IMR-90 (cell line): ENCODE data around the gene GABRD. TPM values are rescaled to one million over a fixed set of nuclear protein-coding genes. Genes with fewer than 3 reads are reported as not detected.

Experiments
- ATAC-seq: fragments of 200-7000 bp; cut with Tn5 transposase; 2 replicates; pipeline ENCODE4 v1.9.1; 2020; ENCODE audit warnings: low read depth, mild to moderate bottlenecking, moderate library complexity
- BruUV-seq: library from RNA; stranded (reverse); fragments of 400-500 nt; replicated peaks from 2 replicates; lab custom pipeline; 2021; lab: Mats Ljungman, UMichigan
- CTCF ChIA-PET: fragments of 300-600 bp; formaldehyde crosslinking; extraction: SDS; loops from one replicate; lab custom pipeline; 2021; ENCODE audit warnings: antibody characterized with exemption; lab: Yijun Ruan, JAX
- POLR2A ChIA-PET: fragments of 300-600 bp; sonication (Branson Sonifier 250); formaldehyde crosslinking; loops from one replicate; lab custom pipeline; 2022; ENCODE audit warnings: antibody characterized with exemption; ENCODE audit not compliant: unreplicated experiment; lab: Charles Lee
- DNase-seq: peaks from one replicate; pipeline ENCODE4 v3.0.0; 2013
- H2AFZ ChIP-seq: replicated peaks from 2 replicates; pipeline ENCODE3; 2013; ENCODE audit warnings: low read length, mild to moderate bottlenecking; ENCODE audit not compliant: poor library complexity
- H2AK5ac ChIP-seq: 2 replicates; pipeline ENCODE4 v1.6.1; 2013; ENCODE audit warnings: low read depth, low read length, inconsistent platforms
- H2AK9ac ChIP-seq: replicated peaks from 2 replicates; pipeline ENCODE3; 2013; ENCODE audit warnings: mild to moderate bottlenecking, low read depth, low read length, moderate library complexity; ENCODE audit not compliant: poor library complexity
- H2BK120ac ChIP-seq: 2 replicates; pipeline ENCODE4 v1.6.1; 2013; ENCODE audit warnings: low read depth, low read length, inconsistent platforms
- H2BK15ac ChIP-seq: 3 replicates; pipeline ENCODE4 v1.6.1; 2013; ENCODE audit warnings: low read depth, low read length, inconsistent platforms
- H2BK20ac ChIP-seq: 2 replicates; pipeline ENCODE4 v1.6.1; 2013; ENCODE audit warnings: low read depth, mild to moderate bottlenecking, inconsistent platforms, low read length, moderate library complexity
- H2BK5ac ChIP-seq: 2 replicates; pipeline ENCODE4 v1.6.1; 2013; ENCODE audit warnings: mild to moderate bottlenecking, low read depth, low read length, inconsistent platforms; ENCODE audit not compliant: poor library complexity, severe bottlenecking
- H3K14ac ChIP-seq: replicated peaks from 2 replicates; pipeline ENCODE4 v1.6.1; 2013; ENCODE audit warnings: low read depth, low read length, inconsistent platforms
- H3K18ac ChIP-seq: 2 replicates; pipeline ENCODE4 v1.6.1; 2013; ENCODE audit warnings: low read depth, low read length, control low read depth
- H3K23ac ChIP-seq: 2 replicates; pipeline ENCODE4 v1.6.1; 2013; ENCODE audit warnings: low read depth, low read length, inconsistent platforms
- H3K27ac ChIP-seq: 2 replicates; pipeline ENCODE4 v1.5.1; 2013; ENCODE audit warnings: mild to moderate bottlenecking, control low read depth, low read length; ENCODE audit not compliant: insufficient read depth
- H3K27me3 ChIP-seq: 2 replicates; pipeline ENCODE4 v1.6.1; 2013; ENCODE audit warnings: low read length; ENCODE audit not compliant: control insufficient read depth, insufficient read depth
- H3K36me3 ChIP-seq: 2 replicates; pipeline ENCODE4 v1.6.1; 2013; ENCODE audit warnings: low read length, mixed read lengths; ENCODE audit not compliant: control insufficient read depth, insufficient read depth
- H3K4ac ChIP-seq: 2 replicates; pipeline ENCODE4 v1.6.1; 2013; ENCODE audit warnings: low read depth, low read length, inconsistent platforms
- H3K4me1 ChIP-seq: 2 replicates; pipeline ENCODE4 v1.6.1; 2013; ENCODE audit warnings: low read length, mixed read lengths; ENCODE audit not compliant: control insufficient read depth, insufficient read depth
- H3K4me2 ChIP-seq: 2 replicates; pipeline ENCODE4 v1.6.1; 2013; ENCODE audit warnings: low read depth, mild to moderate bottlenecking, control low read depth, low read length, moderate library complexity
- H3K4me3 ChIP-seq: 2 replicates; pipeline ENCODE4 v1.5.1; 2013; ENCODE audit warnings: low read depth, mild to moderate bottlenecking, control low read depth, low read length, moderate library complexity; ENCODE audit not compliant: insufficient read depth
- H3K56ac ChIP-seq: 2 replicates; pipeline ENCODE4 v1.6.1; 2013; ENCODE audit warnings: low read length, inconsistent platforms; ENCODE audit not compliant: insufficient read depth; ENCODE audit errors: extremely low read depth
- H3K79me1 ChIP-seq, 2 experiments: 2 replicates each; pipeline ENCODE4 v1.6.1; 2013; ENCODE audit warnings: low read length in 2 of 2, inconsistent platforms in 1 of 2, low read depth in 1 of 2
- H3K9ac ChIP-seq: 2 replicates; pipeline ENCODE4 v1.6.1; 2013; ENCODE audit warnings: low read depth, low read length, control low read depth
- H3K9me1 ChIP-seq: 2 replicates; pipeline ENCODE4 v1.6.1; 2013; ENCODE audit warnings: low read length, inconsistent platforms; ENCODE audit not compliant: insufficient read depth
- H3K9me3 ChIP-seq: 2 replicates; pipeline ENCODE4 v1.6.1; 2013; ENCODE audit warnings: low read length; ENCODE audit not compliant: control insufficient read depth, insufficient read depth
- H4K20me1 ChIP-seq: 2 replicates; pipeline ENCODE4 v1.6.1; 2013; ENCODE audit warnings: low read length, inconsistent platforms; ENCODE audit not compliant: insufficient read depth
- H4K5ac ChIP-seq: 2 replicates; pipeline ENCODE4 v1.6.1; 2013; ENCODE audit warnings: mild to moderate bottlenecking, low read depth, low read length, control low read depth
- H4K8ac ChIP-seq, 2 experiments: 2 replicates each; pipeline ENCODE4 v1.6.1; 2013; ENCODE audit warnings: low read depth in 2 of 2, low read length in 2 of 2, control low read depth in 1 of 2, inconsistent platforms in 1 of 2
- H4K91ac ChIP-seq: 2 replicates; pipeline ENCODE4 v1.6.1; 2013; ENCODE audit warnings: low read depth, low read length, inconsistent platforms; ENCODE audit not compliant: insufficient read depth
- BHLHE40 ChIP-seq: fragments of 150-350 bp; IDR thresholded peaks from 2 replicates; pipeline ENCODE4 v1.6.1; 2016; ENCODE audit warnings: mild to moderate bottlenecking, low read depth, low read length
- CEBPB ChIP-seq: IDR thresholded peaks from 2 replicates; pipeline ENCODE4 v1.6.1; 2012; ENCODE audit warnings: low read depth, low read length, improper control_type of control experiment
- CHD1 ChIP-seq: IDR thresholded peaks from 2 replicates; pipeline ENCODE4 v1.6.1; 2012; ENCODE audit warnings: low read depth, low read length, improper control_type of control experiment
- CTCF ChIP-seq: conservative IDR thresholded peaks from 2 replicates; pipeline ENCODE4 v1.5.1; 2012; ENCODE audit warnings: mild to moderate bottlenecking, low read depth, low read length, improper control_type of control experiment
- FOS ChIP-seq: fragments of 150-350 bp; IDR thresholded peaks from 2 replicates; pipeline ENCODE4 v1.6.1; 2016; ENCODE audit warnings: low read depth, low read length
- MAFK ChIP-seq: IDR thresholded peaks from 2 replicates; pipeline ENCODE4 v1.6.1; 2012; ENCODE audit warnings: low read depth, low read length, improper control_type of control experiment
- MAZ ChIP-seq: IDR thresholded peaks from 2 replicates; pipeline ENCODE4 v1.6.1; 2012; ENCODE audit warnings: low read depth, mild to moderate bottlenecking, low read length, improper control_type of control experiment, moderate library complexity, borderline replicate concordance
- MXI1 ChIP-seq: IDR thresholded peaks from 2 replicates; pipeline ENCODE4 v1.6.1; 2012; ENCODE audit warnings: low read depth, mild to moderate bottlenecking, low read length, moderate library complexity, borderline replicate concordance
- NFE2L2 ChIP-seq: fragments of 150-350 bp; IDR thresholded peaks from 2 replicates; pipeline ENCODE4 v1.6.1; 2016; ENCODE audit warnings: low read depth, mild to moderate bottlenecking, low read length
- POLR2A ChIP-seq: IDR thresholded peaks from 2 replicates; pipeline ENCODE4 v1.6.1; 2012; ENCODE audit warnings: mild to moderate bottlenecking, low read depth, low read length
- RAD21 ChIP-seq: IDR thresholded peaks from 2 replicates; pipeline ENCODE4 v1.6.1; 2012; ENCODE audit warnings: low read length, improper control_type of control experiment
- RCOR1 ChIP-seq: IDR thresholded peaks from 2 replicates; pipeline ENCODE4 v1.6.1; 2012; ENCODE audit warnings: mild to moderate bottlenecking, low read length, improper control_type of control experiment; ENCODE audit not compliant: insufficient replicate concordance
- SMC3 ChIP-seq: fragments of 150-350 bp; IDR thresholded peaks from 2 replicates; pipeline ENCODE4 v1.6.1; 2016; ENCODE audit warnings: low read depth, mild to moderate bottlenecking, antibody characterized with exemption, low read length, moderate library complexity
- USF2 ChIP-seq: fragments of 150-350 bp; IDR thresholded peaks from 2 replicates; pipeline ENCODE4 v1.6.1; 2017; ENCODE audit warnings: mild to moderate bottlenecking, antibody characterized with exemption, low read length, low read depth
- WGBS, 2 experiments: methylation state at CpG; one replicate each; pipeline versions ENCODE4 v1.1.5 to v1.1.7; 2013; ENCODE audit warnings: missing lambda C conversion rate in 2 of 2; ENCODE audit not compliant: insufficient read length in 1 of 2; ENCODE audit errors: extremely low coverage in 2 of 2; 5-methylcytosine and 5-hydroxymethylcytosine counted together
- dilution Hi-C: fragments of 300-500 bp; cut with HindIII; formaldehyde crosslinking; loops from one replicate; pipeline ENCODE4 v1.14.3; 2018; ENCODE audit warnings: low sequenced_read_pairs; ENCODE audit not compliant: unreplicated experiment
- in situ Hi-C: fragments of 300-500 bp; cut with MboI; formaldehyde crosslinking; loops from 3 replicates; pipeline ENCODE4 v1.14.3; 2019; ENCODE audit warnings: low sequenced_read_pairs, inconsistent platforms, mixed read lengths
- intact Hi-C: fragments of 100-400 bp; cut with micrococcal nuclease; formaldehyde crosslinking; loops from 2 replicates; pipeline ENCODE4 v1.10.0; 2022
- polyA plus RNA-seq, 3 experiments: library from polyadenylated mRNA; depleted of rRNA; stranded (reverse); fragments of >200 nt; gene quantifications; 2 replicates each; pipeline ENCODE4 v1.2.3, GENCODE V29; 2012; ENCODE audit warnings: low replicate concordance in 1 of 3
- total RNA-seq: library from RNA; depleted of rRNA; stranded (reverse); fragments of >200 nt; gene quantifications from 2 replicates; pipeline ENCODE4 v1.2.3, GENCODE V29; 2012

The GABRD gene
- total and polyA plus RNA-seq, 2 of the 4 experiments (the other 2 are of a cell fraction): not detected

- no peak for TF ChIP-seq CTCF
Observed at GRCh38 chr1:2043886-2044285, 24.7 kb downstream of the GABRD start (continued).

GRCh38 chr1:2044510-2045319, 25.6 kb downstream of the GABRD start:
- Histone ChIP-seq H2BK120ac (no peak overlapping the region), H3K23ac (no peak overlapping the region), H3K9me1 (no peaks in the 10 kb centered on the region), H2BK5ac (no peak overlapping the region), H4K91ac (no peak overlapping the region), H3K9ac (no peak overlapping the region), H3K4ac (no peak overlapping the region), H3K4me3 (no peak overlapping the region; the same call in 1 of the 2 replicates), H2AK9ac (peak overlapping the region; percentile 72), H3K9me3 (no peaks in the 10 kb centered on the region; the same call in 1 of the 2 replicates), H3K27ac (no peak overlapping the region), H2BK15ac (no peak overlapping the region), H2BK20ac (no peak overlapping the region), H3K18ac (no peak overlapping the region), H3K36me3 (no peaks in the 10 kb centered on the region), H3K27me3 (peaks cover 46% of the 10 kb centered on the region), H4K8ac (no peak overlapping the region), H3K79me1 (no peaks in the 10 kb centered on the region), H2AFZ (peak overlapping the region; percentile 91), H3K4me2 (peak overlapping the region; percentile 34; the same call in 1 of the 2 replicates), H3K14ac (no peak overlapping the region), H4K5ac (no peak overlapping the region), H4K20me1 (no peaks in the 10 kb centered on the region; the same call in 1 of the 2 replicates), H3K4me1 (peaks cover 2% of the 10 kb centered on the region; the same call in 1 of the 2 replicates), H3K56ac (no peak overlapping the region), H2AK5ac (no peak overlapping the region)
- in situ Hi-C loops (loop anchor here (10.0 kb wide), 1 partner anchor 90 kb away; no protein-coding TSS in a partner anchor), intact Hi-C loops (loop anchor here (1.0 to 5.0 kb wide), 2 partner anchors 82 to 100 kb away; no protein-coding TSS in a partner anchor), dilution Hi-C loops (no loop called here)
- WGBS, 2 experiments: 12% methylated on average over 57 of the region's 75 CpGs; no CpG with 5 or more reads in 1 of the 2 experiments
- ChIA-PET CTCF (interaction anchor here (0.5 to 2.4 kb wide), 14 partner anchors 9 to 139 kb away, joined by 3 to 10 read pairs (median 4); no protein-coding TSS in a partner anchor), POLR2A (no interaction called here)
- no TSS peak for BruUV-seq
- DNase-seq: peak; percentile 4
- peak; percentile 98 for ATAC-seq
- TF ChIP-seq POLR2A (no peak), USF2 (no peak), CHD1 (no peak), FOS (no peak), MAFK (no peak), RAD21 (peak; percentile 74), CEBPB (no peak), MAZ (peak; percentile 36; the same call in 1 of the 2 replicates), RCOR1 (no peak), NFE2L2 (no peak), SMC3 (peak; percentile 53), MXI1 (peak; percentile 63; the same call in 1 of the 2 replicates), BHLHE40 (no peak)
